Dermis microvascular lymphatic vessel endothelial cell (primary cell): Measurements from ENCODE around the gene CCND1. TPM values are rescaled to one million over a fixed set of nuclear protein-coding genes. Genes with fewer than 3 reads are reported as not detected.

Source experiments
- DNase-seq, 2 donors: peaks; one replicate each; pipeline versions ENCODE4 v3.0.0 to v3.0.0-alpha.2; 2010; ENCODE audit warnings: low read depth in 2 of 2
- total RNA-seq: library from RNA; depleted of rRNA; stranded (reverse); fragments of >200 nt; gene quantifications from 2 replicates; pipeline ENCODE4 v1.2.1, GENCODE V29; 2014

Gene CCND1
- total RNA-seq, 1 donor from 2014 or later = 222 TPM

DNA sequence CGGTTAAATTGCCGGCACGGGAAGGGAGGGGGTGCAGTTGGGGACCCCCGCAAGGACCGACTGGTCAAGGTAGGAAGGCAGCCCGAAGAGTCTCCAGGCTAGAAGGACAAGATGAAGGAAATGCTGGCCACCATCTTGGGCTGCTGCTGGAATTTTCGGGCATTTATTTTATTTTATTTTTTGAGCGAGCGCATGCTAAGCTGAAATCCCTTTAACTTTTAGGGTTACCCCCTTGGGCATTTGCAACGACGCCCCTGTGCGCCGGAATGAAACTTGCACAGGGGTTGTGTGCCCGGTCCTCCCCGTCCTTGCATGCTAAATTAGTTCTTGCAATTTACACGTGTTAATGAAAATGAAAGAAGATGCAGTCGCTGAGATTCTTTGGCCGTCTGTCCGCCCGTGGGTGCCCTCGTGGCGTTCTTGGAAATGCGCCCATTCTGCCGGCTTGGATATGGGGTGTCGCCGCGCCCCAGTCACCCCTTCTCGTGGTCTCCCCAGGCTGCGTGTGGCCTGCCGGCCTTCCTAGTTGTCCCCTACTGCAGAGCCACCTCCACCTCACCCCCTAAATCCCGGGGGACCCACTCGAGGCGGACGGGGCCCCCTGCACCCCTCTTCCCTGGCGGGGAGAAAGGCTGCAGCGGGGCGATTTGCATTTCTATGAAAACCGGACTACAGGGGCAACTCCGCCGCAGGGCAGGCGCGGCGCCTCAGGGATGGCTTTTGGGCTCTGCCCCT is 529 bp upstream of the CCND1 start:
- no peak for DNase-seq

DNA sequence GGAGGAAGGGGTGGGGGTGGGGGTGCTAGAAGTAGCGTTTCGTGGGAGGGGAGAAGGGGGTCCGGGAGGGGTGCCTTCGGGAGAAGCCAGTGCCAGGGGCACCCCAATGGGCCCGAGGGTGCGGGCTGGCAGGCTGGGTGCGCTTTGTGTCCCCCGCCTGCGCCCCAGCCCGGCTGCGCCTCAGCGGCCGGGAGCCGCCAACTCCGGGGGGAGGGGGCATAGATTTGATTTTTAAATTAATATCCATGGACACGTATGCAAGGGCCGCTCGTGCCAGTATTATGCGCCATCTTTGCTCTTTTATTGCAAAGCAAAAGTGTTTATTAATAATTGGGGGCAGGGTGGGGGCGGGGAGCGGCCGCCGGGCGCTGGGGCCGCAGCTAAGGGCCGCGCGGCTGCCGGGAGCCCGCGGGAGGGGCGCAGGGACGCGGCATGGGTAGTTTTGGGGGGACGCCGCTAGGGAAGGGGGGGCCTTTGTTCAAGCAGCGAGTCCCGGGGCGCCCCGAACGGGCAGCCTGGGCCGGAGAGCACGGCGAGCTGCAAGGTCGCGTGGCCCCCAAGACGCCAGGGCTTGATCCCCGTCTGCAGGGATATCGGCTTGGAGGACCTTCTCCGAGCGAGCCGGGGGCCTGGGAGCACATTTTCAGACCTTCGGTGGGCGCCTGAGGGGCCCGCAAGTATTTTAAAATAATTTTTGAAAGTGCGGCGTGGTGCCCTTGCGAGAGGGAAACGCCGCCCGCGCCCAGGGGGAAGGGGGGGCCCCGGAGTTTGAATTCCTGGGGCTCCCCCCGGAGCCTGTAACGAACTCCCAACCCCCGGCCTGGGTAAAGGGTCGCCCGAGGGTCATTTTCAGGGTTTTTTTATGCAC is 959 bp downstream of the CCND1 start:
- no peak for DNase-seq

DNA sequence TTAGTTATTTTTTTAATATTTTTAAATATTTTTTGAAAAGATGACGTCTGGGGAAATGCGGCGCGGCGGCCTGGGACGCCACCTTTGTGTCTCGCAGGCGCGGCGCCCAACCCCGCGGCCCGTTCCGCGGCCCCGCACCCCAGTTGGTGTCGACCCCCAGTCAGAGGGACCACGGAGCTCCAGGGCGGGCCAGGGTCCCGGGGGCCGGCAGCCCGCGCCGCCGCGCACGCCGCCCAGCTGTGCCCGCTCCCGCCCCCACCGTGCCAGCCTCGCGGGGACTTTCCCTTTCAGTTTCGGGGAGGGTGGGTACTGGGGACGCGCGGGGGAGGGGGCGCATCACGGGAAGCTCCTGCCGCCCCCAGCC is 1.6 kb downstream of the CCND1 start:
- DNase-seq = no peak

DNA sequence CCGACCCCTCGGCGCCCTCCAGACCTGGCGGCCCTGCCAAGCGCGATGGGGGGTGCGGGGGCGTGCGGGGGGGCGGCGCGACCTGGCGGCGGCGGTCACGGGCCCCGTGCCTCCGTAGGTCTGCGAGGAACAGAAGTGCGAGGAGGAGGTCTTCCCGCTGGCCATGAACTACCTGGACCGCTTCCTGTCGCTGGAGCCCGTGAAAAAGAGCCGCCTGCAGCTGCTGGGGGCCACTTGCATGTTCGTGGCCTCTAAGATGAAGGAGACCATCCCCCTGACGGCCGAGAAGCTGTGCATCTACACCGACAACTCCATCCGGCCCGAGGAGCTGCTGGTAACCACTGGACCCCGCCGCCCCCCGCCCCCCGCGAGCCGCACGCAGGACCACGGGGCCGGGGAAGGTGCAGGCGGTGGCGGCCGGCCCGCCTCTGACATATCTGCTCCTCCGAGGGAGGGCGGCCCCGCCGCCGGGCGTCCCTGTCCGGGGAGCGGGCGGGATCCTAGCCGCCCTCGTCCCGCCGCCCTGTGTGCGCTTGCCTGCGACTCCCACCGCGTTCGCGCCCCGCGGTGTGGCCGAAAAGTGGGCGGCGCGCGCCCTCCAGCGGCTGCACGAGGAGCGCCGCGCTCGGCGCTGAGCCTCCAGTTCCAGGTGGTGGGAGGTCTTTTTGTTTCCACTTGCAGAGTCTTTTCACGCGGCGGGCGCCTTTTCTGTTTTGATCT is 2.1 kb downstream of the CCND1 start:
- DNase-seq = peak in 1 of 2 donors; percentile 77

DNA sequence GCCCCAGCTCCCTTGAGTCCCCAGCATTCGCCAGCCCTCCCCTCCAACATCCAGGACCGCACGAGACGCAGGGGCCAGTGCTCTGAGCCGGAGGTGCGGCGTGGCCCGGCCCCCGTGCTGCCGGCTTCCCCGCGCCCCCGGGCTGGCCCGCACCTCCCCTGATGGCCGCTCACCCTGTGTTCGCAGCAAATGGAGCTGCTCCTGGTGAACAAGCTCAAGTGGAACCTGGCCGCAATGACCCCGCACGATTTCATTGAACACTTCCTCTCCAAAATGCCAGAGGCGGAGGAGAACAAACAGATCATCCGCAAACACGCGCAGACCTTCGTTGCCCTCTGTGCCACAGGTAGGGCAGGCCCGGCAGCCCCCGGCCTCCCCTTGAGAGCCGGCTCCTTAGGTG is 2.7 kb downstream of the CCND1 start:
- no peak for DNase-seq

DNA sequence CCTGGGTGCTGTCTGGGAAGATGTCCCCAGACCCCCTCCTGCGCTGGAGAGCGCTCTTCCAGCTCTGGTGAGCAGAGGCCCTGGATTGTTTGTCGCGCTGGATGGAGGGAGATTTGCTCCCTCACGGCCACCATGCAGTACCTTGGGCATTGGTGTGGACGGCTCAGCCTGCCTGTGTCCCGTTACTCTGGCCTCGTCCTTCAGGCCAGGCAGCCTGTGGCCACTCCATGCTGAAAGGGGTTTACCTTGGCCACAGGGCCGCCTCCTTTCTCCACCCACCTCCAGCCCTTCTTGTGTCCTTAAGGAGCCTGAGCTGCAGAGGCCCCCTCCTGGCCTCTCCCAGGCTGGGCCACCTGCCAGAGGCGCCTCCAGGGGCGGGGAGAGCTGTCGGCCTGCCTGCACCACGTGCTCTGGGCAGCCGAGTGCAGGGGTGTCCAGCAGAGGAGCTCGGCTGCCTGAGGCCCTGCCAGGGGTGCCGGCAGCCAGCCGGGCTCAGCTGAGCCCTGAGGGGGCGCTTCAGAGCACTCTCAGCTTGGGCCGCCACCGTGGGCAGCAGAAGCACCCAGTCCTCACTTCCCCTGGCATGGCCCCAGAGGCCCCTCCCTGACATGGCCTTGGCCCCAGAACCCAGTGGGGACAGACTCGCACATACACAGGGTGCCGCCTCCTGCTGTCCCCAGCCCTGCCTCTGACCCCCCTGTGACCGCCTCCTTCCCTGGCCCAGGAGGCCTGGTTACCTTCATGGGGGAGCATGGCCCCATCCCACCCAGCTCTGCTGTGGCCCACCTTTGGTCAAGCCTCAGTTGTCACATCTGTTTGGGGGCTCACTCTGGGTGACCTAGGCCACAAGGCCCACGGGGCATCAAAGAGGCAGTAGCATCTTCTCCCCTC is 3.4 kb downstream of the CCND1 start:
- peak in 1 of 2 donors; percentile 69 for DNase-seq

DNA sequence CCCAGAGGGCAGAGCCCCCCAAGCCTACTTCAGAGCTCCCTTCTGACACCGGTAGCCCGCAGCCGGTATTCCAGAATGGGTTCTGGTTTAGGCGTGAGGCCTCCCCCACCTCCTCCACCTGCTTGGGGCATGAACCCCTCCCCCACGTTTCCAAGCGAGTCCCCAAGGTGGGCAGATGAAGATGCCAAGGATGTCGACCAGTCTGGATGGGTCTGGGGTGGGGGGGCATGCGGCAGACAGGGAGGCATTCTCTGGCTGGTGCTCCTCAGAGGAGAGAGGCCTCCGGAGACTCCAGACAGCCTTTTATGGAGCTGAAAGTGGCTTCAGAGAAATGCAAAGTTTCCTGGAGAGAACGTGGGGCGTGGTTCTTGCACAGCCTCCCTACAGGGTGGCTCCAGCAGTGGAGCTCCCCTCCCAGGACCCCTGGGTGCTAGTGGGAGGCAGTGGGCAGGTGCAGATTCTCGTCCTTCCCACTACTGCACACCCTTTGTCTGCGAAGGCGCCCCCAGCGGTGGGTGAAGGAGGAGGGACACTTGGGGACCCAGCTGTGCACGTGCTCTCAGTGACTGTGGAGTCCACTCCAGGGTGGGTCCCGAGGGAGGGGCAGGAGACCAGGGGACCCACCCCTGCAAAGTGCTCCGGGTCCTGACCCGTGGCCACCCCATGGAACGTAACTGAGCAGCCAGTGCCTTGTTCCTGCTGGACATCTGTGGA is 4.2 kb downstream of the CCND1 start:
- no peak for DNase-seq

DNA sequence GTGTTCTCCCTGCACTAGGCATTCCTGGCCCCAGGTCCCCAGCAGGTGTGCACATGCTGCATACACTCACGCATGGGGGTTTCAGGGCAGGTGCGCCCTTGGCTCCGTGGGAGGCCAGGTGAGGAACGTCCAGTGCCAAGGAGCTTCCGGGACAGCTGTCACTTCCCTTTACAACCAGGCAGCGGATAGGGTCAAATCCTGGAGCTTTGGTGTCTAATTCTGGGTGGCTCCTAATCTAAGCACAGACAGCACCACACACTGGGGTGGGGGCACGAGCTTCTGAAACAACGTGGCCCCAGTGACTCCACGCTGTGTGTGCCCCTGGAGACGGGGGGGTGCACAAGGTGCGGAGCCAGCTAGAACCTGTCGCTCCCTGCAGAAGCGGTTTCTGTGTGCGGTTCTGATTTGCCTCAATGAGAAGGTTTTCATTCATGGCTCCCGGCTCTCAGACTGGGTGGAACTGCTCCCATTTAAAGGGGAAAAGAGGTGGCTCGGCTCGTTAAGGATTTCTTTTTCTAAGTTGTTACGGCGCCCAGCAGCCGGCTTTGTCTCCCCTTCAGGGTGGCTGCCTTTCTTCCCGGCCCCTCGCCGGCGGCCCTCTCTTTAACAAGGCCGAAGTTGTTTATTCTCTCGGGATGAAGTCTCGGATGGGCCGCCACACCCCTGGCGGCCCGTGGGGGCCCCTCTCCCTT is 5.0 kb downstream of the CCND1 start:
- no peak for DNase-seq

DNA sequence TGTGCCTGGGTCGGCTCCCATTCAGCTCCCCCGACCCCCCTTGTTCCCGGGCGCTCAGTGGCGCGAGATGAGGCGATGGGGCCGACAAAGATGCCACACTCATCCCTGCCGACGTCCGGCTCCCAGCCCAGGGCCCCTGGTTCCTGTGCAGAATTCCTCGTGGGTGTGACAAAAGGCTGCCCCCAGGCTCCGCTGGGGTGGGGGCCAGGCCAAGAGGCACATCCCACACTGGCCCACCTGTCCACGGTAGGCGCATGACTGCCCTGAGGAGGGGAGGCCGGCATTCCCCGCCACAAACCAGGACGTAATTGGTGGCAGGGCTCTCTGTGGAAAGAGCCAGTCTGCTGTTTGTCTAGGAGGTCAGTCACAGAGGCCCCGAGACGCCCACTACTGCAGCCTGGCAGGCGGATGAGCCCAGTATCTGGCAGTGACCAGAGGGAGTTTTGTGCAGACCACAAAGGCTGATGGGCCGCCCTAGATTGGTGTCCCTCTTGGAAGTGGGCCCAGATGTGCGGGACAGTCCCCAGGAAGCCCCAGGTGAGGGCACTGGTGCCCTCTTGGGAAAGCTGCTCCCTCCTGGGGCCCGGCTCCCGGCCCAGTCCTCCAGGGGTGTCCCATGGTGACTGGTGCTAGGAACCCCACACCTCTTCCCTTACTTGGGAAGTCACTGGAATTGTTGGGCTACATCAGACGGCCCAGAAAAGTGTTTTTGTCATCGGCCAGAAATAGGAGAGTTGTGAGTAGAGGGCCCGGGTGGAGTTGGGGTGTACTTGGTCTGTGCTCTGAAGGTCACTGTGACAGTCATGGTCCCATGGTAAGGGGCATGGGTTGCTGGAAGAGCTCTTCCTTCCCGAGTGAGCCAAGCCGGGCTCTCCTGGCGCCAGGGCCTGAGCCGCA is 5.8 kb downstream of the CCND1 start:
- no peak for DNase-seq

DNA sequence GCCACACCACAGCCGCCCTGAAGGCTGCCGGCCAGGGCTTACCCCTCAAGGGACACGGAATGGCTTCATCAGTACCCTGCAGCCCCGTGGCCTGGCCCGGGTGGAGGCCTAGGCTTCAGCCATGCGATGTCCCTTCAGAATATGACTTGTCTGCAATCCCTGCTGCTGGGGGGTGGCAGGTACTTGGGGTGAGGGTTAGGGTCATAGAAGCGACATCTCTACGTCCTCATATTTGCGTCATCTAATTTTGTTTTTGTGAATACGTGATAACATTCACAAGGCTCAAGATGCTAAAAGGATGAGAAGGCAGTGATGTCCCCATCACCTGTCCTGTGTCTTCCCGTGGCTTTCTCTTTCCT is 6.4 kb downstream of the CCND1 start:
- no peak for DNase-seq

DNA sequence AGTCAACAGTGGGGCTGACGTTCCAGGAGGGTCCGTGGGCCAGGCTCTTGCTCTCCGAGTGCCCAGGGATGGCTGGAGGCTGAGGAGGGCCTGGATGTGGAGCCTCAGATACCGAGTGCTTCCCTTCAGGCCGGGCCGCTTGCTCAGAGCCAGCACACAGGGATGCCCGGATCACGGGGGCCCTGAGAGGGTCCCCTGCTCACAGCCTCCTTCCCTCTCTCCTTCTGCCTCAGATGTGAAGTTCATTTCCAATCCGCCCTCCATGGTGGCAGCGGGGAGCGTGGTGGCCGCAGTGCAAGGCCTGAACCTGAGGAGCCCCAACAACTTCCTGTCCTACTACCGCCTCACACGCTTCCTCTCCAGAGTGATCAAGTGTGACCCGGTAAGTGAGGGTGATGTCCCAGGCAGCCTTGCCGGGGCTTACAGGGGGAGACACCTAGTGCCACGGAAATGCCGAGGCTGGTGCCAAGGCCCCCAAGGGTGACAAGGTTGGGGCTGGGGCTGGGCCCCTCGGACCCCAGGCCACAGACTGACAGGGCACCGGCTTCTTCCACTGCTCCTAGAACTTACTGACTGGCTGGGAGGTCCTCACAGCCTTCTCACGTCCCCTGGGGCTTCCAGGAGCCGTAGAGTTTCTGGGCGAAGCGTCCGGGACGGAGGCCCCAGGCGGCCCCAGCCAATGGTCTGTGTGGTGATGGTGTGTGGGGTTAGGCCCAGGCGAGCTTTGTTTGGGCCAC is 7.0 kb downstream of the CCND1 start:
- DNase-seq = no peak

DNA sequence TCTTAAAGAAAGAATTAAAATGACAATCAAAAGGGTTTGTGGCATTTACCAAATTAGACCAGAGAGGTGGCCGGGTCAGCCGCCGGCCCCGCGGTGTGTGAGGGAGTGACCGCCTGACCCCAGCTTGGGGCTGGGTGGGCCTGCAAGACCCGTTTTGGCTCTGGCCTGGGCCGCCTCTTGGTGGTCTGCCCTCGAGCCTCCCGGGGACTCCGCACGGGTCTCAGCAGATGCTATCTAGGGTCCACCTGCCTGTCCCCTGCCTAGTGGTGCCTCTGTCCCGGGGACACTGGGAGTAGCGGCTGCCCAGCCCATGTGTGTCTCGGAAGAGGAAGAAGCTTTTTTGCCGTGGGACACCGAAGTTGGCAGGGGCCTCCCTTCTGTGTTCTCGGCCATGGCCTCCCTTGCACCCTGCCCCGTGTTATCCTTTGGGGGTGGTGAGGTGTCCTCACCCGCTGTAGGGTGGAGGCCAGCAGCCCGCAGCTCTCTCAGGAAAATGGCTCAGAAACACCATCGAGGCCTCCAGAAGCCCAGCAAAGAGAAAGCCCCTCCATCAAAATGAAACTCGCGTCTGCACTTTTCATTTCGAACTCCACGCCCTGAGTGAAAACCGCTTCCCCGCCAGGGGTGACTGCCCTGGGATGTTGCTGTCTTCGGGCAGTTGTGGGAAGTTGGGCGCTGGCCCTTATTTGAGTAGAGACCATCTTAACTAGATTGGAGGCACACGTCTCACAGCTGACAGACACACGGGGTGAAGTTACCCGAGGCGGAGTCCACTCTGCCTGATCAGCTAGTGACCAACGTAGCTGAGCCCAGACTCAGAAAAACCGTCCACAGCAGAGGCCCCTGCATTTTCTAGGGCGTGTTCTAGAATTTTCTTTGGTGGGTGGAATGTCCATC is 8.0 kb downstream of the CCND1 start:
- DNase-seq = no peak

DNA sequence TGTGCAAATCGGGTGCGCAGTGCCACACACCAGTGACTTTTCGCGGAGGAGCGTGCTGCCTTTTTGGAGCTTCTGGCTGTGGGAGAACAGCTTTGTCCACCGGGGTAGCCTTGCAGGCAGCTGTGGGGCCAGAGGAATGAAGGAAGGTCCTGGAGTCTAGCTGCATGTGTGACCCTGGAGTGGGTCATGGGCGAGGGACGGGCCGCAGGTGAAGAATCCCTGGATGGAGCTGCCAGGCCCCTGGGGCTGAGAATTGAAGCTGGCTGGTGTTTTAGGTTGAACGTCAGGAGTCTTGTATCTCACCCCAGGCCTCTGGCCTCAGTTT is 8.6 kb downstream of the CCND1 start:
- no peak for DNase-seq

DNA sequence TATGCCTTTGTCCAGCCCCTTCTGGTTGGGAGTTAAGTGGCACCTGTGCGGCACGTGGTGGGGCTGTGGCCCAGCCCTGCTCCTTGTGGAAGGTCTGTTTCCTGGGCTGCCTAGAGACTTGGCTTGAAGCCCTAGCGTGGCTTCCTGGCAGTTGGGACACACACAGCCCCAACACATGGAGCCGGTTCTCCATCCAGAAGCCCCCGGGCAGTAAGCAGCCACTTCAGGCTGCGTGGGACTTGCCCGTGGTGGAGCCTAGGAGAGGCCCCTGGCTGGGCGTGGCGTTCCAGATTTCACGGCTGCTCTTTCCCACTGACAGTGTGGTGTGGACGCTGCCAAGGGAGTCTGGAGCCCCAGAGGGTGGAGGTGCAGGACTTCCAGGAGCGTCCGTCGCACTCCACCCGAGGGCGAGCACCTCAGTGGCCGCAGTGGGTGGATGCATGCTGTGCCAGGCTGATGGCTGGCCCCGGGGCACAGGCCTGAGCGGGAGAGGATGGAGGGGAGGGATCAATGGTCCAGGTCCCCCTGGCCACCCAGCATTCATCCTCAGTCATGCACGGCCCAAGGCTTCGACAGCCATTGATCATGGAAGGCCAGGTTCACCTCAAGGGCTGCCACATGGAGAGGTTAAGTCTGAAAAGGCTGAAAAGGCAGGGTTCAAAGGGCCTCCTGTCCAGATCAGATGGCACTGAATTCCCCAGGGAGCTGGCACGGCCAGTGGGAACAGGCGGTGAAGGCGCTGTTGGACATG is 9.3 kb downstream of the CCND1 start:
- no peak for DNase-seq

DNA sequence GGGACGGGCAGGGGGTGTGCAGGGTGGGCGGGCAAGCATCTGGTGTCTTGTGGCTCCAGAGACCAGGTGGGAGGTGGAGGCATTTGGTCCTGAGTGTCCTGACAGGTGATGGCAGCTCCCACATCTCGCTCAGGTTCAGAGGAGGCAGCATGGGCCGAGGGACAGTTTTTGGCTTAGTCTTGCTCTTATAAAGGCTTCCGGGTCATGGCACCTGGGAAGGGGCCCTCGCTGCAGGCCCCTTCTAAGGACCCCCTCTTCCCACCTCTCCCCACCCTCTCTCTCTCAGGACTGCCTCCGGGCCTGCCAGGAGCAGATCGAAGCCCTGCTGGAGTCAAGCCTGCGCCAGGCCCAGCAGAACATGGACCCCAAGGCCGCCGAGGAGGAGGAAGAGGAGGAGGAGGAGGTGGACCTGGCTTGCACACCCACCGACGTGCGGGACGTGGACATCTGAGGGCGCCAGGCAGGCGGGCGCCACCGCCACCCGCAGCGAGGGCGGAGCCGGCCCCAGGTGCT is 9.9 kb downstream of the CCND1 start:
- no peak for DNase-seq

DNA sequence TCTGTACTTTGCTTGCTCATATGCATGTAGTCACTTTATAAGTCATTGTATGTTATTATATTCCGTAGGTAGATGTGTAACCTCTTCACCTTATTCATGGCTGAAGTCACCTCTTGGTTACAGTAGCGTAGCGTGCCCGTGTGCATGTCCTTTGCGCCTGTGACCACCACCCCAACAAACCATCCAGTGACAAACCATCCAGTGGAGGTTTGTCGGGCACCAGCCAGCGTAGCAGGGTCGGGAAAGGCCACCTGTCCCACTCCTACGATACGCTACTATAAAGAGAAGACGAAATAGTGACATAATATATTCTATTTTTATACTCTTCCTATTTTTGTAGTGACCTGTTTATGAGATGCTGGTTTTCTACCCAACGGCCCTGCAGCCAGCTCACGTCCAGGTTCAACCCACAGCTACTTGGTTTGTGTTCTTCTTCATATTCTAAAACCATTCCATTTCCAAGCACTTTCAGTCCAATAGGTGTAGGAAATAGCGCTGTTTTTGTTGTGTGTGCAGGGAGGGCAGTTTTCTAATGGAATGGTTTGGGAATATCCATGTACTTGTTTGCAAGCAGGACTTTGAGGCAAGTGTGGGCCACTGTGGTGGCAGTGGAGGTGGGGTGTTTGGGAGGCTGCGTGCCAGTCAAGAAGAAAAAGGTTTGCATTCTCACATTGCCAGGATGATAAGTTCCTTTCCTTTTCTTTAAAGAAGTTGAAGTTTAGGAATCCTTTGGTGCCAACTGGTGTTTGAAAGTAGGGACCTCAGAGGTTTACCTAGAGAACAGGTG is 11.1 kb downstream of the CCND1 start:
- DNase-seq = no peak
